B cell (primary cell): ENCODE data around the gene CGNL1. TPM values are rescaled to one million over a fixed set of nuclear protein-coding genes. Genes with fewer than 3 reads are reported as not detected.

Experiments used
- ATAC-seq: fragments of 200-7000 bp; cut with Tn5 transposase; one replicate; pipeline ENCODE4 v1.10.0; 2021; ENCODE audit warnings: low read depth, mild to moderate bottlenecking, moderate number of reproducible peaks, moderate library complexity
- CTCF ChIA-PET: fragments of 350-600 bp; sonication (Branson Sonifier 250); formaldehyde crosslinking; loops from one replicate; lab custom pipeline; 2021; ENCODE audit warnings: antibody characterized with exemption, inconsistent platforms; lab: Charles Lee
- POLR2A ChIA-PET: fragments of 350-600 bp; sonication (Branson Sonifier 250); formaldehyde crosslinking; loops from one replicate; lab custom pipeline; 2021; ENCODE audit warnings: antibody characterized with exemption; lab: Charles Lee
- DNase-seq: peaks from one replicate; pipeline ENCODE4 v3.0.0; 2013
- H2AFZ ChIP-seq: 2 replicates; pipeline ENCODE4 v1.6.1; 2012; ENCODE audit warnings: mild to moderate bottlenecking, low read depth, low read length; ENCODE audit not compliant: insufficient read depth, poor library complexity, severe bottlenecking
- H3K27ac ChIP-seq, 2 donors: 1 replicate in 1 of 2; 2 replicates in 1 of 2; pipeline ENCODE4 v1.5.1; 2012 to 2013; ENCODE audit warnings: low read length in 2 of 2, mild to moderate bottlenecking in 2 of 2, moderate library complexity in 1 of 2
- H3K27me3 ChIP-seq, 4 experiments: fragments of 200-600 bp in 1 of 4; sonication (generic) in 1 of 4; replicated peaks in 1 of 4; 1 replicate in 2 of 4; 2 replicates in 2 of 4; pipeline versions ENCODE4 v1.6.1 to v1.7.0; 2013 to 2016; ENCODE audit warnings: low read length in 3 of 4, mild to moderate bottlenecking in 2 of 4, mixed read lengths in 1 of 4, moderate library complexity in 1 of 4; ENCODE audit not compliant: insufficient read depth in 4 of 4, control insufficient read depth in 3 of 4; ENCODE audit errors: control extremely low read depth in 1 of 4
- H3K36me3 ChIP-seq, 2 experiments: replicated peaks in 1 of 2; 1 replicate in 1 of 2; 2 replicates in 1 of 2; pipeline versions ENCODE4 v1.6.1 to v1.7.1; 2013; ENCODE audit warnings: low read length in 1 of 2; ENCODE audit not compliant: insufficient read depth in 2 of 2, control insufficient read depth in 1 of 2; ENCODE audit errors: control extremely low read depth in 1 of 2, extremely low read depth in 1 of 2
- H3K4me1 ChIP-seq, 2 donors: fragments of 200-600 bp in 1 of 2; sonication (generic) in 1 of 2; 1 replicate in 1 of 2; 2 replicates in 1 of 2; pipeline versions ENCODE4 v1.5.1 to v1.6.1; 2013 to 2017; ENCODE audit warnings: low read length in 2 of 2; ENCODE audit not compliant: control insufficient read depth in 2 of 2, insufficient read depth in 2 of 2
- H3K4me2 ChIP-seq: replicated peaks from 2 replicates; pipeline ENCODE3; 2012; ENCODE audit warnings: mild to moderate bottlenecking, low read depth, low read length; ENCODE audit not compliant: poor library complexity, severe bottlenecking
- H3K4me3 ChIP-seq, 5 experiments: fragments of 200-600 bp in 1 of 5; sonication (generic) in 1 of 5; 1 replicate in 3 of 5; 2 replicates in 2 of 5; pipeline versions ENCODE4 v1.5.1 to v1.7.0; 2011 to 2016; ENCODE audit warnings: low read length in 4 of 5, mild to moderate bottlenecking in 4 of 5, low read depth in 2 of 5, control low read depth in 1 of 5, moderate library complexity in 1 of 5; ENCODE audit not compliant: insufficient read depth in 1 of 5; ENCODE audit errors: control extremely low read depth in 1 of 5, extremely low read depth in 1 of 5
- H3K79me2 ChIP-seq: fragments of 200-600 bp; sonication (generic); one replicate; pipeline ENCODE4 v1.6.0; 2016; ENCODE audit warnings: low read length; ENCODE audit not compliant: control insufficient read depth, insufficient read depth
- H3K9ac ChIP-seq: fragments of 200-600 bp; sonication (generic); 2 replicates; pipeline ENCODE4 v1.6.1; 2017; ENCODE audit warnings: mild to moderate bottlenecking, low read length, moderate library complexity
- H3K9me3 ChIP-seq, 3 donors: one replicate each; pipeline versions ENCODE4 v1.6.1 to v1.7.1; 2013; ENCODE audit warnings: low read length in 2 of 3; ENCODE audit not compliant: control insufficient read depth in 2 of 3, insufficient read depth in 1 of 3; ENCODE audit errors: control extremely low read depth in 1 of 3
- H4K20me1 ChIP-seq: 2 replicates; pipeline ENCODE4 v1.6.0; 2012; ENCODE audit warnings: mild to moderate bottlenecking, low read length; ENCODE audit not compliant: insufficient read depth, control insufficient read depth, poor library complexity, severe bottlenecking
- H3K27ac Mint-ChIP-seq: one replicate; pipeline ENCODE4 v1.8.0; 2021; ENCODE audit warnings: mixed read lengths
- H3K27me3 Mint-ChIP-seq: one replicate; pipeline ENCODE4 v1.8.0; 2021; ENCODE audit warnings: mixed read lengths
- H3K4me1 Mint-ChIP-seq: one replicate; pipeline ENCODE4 v1.8.0; 2021; ENCODE audit warnings: mixed read lengths
- H3K4me3 Mint-ChIP-seq: one replicate; pipeline ENCODE4 v1.8.0; 2021; ENCODE audit warnings: mixed read lengths
- H3K9me3 Mint-ChIP-seq: one replicate; pipeline ENCODE4 v1.8.0; 2022; ENCODE audit warnings: mixed read lengths; ENCODE audit not compliant: insufficient read depth
- CTCF ChIP-seq: fragments of 200-600 bp; IDR thresholded peaks from one replicate; pipeline ENCODE4 v1.8.0; 2022; ENCODE audit warnings: antibody characterized with exemption, mild to moderate bottlenecking
- EZH2 ChIP-seq: IDR thresholded peaks from 2 replicates; pipeline ENCODE4 v1.6.1; 2012; ENCODE audit warnings: borderline replicate concordance, low read depth, mild to moderate bottlenecking, moderate library complexity, low read length; ENCODE audit not compliant: insufficient read depth, poor library complexity, severe bottlenecking
- WGBS: methylation state at CpG from one replicate; pipeline ENCODE4 v1.1.5; 2013; ENCODE audit warnings: missing lambda C conversion rate; ENCODE audit not compliant: insufficient coverage; 5-methylcytosine and 5-hydroxymethylcytosine counted together
- intact Hi-C: fragments of 100-400 bp; cut with micrococcal nuclease; formaldehyde crosslinking; loops from one replicate; pipeline ENCODE4 v1.10.0; 2022
- polyA plus RNA-seq: library from polyadenylated mRNA; depleted of rRNA; stranded (reverse); fragments of >200 nt; gene quantifications from 2 replicates; pipeline ENCODE4 v1.2.3, GENCODE V29; 2012
- total RNA-seq, 2 donors: library from RNA; stranded (reverse); fragments of 120-200 nt in 1 of 2; gene quantifications; 1 replicate in 1 of 2; 2 replicates in 1 of 2; pipeline versions ENCODE4 v1.2.3 to v1.2.4, GENCODE V29; 2013 to 2022

The CGNL1 gene
- total and polyA plus RNA-seq, 2 donors (not counting 1 experiment from before 2014, with no cell fraction given) = 0.03 to 0.12 TPM

DNA sequence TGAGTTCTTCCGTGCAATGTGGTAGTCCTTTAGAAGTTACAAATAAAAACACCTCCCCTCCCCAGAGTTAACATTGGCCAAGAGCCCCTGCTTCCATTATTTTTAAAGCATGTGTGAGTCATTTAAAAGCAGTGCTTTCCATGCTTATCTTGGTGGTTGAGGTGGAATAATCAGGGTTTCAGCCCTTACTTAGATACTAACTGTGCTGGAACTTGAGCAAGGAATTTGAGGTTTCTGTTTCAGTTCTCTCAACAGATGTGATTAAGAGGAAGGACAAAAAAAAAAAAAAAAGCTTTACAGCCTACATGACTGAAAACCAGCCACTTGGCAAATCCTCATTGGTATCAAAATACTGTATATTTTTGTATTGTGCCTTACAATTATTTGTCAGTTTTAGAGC lies 64.5 kb downstream of the CGNL1 start:
- H3K27me3 ChIP-seq = no peaks in the 10 kb centered on the region
- no peak overlapping the region for H3K9ac ChIP-seq
- H3K27me3 Mint-ChIP-seq = peaks cover 6% of the 10 kb centered on the region
- no peaks in the 10 kb centered on the region for H3K36me3 ChIP-seq
- H3K4me1 ChIP-seq = peaks cover 6 to 7% of the 10 kb centered on the region in 2 donors
- H3K4me3 Mint-ChIP-seq = no peak overlapping the region
- no peaks in the 10 kb centered on the region for H4K20me1 ChIP-seq
- H3K4me1 Mint-ChIP-seq = peaks cover 7% of the 10 kb centered on the region
- no peaks in the 10 kb centered on the region for H3K79me2 ChIP-seq
- H3K9me3 Mint-ChIP-seq = no peaks in the 10 kb centered on the region
- no peak for TF ChIP-seq CTCF
- TF ChIP-seq EZH2 = no peak
- POLR2A ChIA-PET = interaction anchor here (0.6 kb wide), 1 partner anchor 599 kb away, joined by 3 read pairs; no protein-coding TSS in a partner anchor
- CTCF ChIA-PET = interaction anchor here (0.7 kb wide), 1 partner anchor 305 kb away, joined by 4 read pairs; no protein-coding TSS in a partner anchor
- no peak for ATAC-seq
- no peak overlapping the region for H3K27ac ChIP-seq
- no peak overlapping the region for H3K4me3 ChIP-seq
- no peak overlapping the region for H3K27ac Mint-ChIP-seq
- peak overlapping the region; percentile 36 for H2AFZ ChIP-seq
- peak overlapping the region; percentile 50 for H3K4me2 ChIP-seq
- no peaks in the 10 kb centered on the region for H3K9me3 ChIP-seq
- intact Hi-C loops = no loop called here
- no CpG with 5 or more reads among the region's 1 CpG for WGBS
- DNase-seq = peak; percentile 23

DNA sequence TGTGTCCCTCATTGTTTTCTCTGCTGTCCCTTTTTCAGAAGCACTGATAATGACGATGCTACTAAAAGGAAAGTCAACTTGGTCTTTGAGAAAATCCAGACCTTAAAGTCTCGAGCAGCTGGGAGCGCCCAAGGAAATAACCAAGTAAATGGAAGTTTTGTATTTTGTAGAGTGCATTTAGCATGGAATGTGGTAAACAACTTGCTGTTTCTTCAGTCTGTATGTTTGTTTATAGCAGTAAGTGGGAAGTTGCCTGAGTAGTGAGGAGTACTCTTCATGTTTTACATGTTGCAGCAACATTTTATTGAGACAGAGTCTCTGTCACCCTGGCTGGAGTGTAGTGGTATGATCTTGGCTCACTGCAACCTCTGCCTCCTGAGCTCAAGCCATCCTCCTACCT lies 66.0 kb downstream of the CGNL1 start:
- H3K27ac ChIP-seq = no peak overlapping the region
- no peak overlapping the region for H3K4me3 ChIP-seq
- H4K20me1 ChIP-seq = no peaks in the 10 kb centered on the region
- H3K4me2 ChIP-seq = no peak overlapping the region
- H3K36me3 ChIP-seq = no peaks in the 10 kb centered on the region
- no peaks in the 10 kb centered on the region for H3K27me3 ChIP-seq
- CTCF ChIA-PET = interaction anchor here (0.6 kb wide), 1 partner anchor 1280 kb away, joined by 3 read pairs; no protein-coding TSS in a partner anchor
- intact Hi-C loops = no loop called here
- no peaks in the 10 kb centered on the region for H3K27me3 Mint-ChIP-seq
- peaks cover 7% of the 10 kb centered on the region for H3K4me1 Mint-ChIP-seq
- peaks cover 6 to 7% of the 10 kb centered on the region in 2 donors for H3K4me1 ChIP-seq
- no peak for DNase-seq
- WGBS = 100% methylated on average over 3 of the region's 3 CpGs
- H3K27ac Mint-ChIP-seq = no peak overlapping the region
- no peak for ATAC-seq
- no peaks in the 10 kb centered on the region for H3K79me2 ChIP-seq
- H3K9me3 Mint-ChIP-seq = no peaks in the 10 kb centered on the region
- POLR2A ChIA-PET = no interaction called here
- no peak for TF ChIP-seq CTCF
- no peak for TF ChIP-seq EZH2
- H3K9me3 ChIP-seq = no peaks in the 10 kb centered on the region
- no peak overlapping the region for H3K9ac ChIP-seq
- no peak overlapping the region for H2AFZ ChIP-seq
- H3K4me3 Mint-ChIP-seq = no peak overlapping the region
